Activated CD8-positive, alpha-beta memory T cell treated with anti-CD3 and anti-CD28 coated beads, Interleukin-2, amount 50 U/mL, for 4 hours (primary cell): ENCODE measurements around the gene COL1A1.

Experiments used
- DNase-seq: peaks from one replicate; pipeline ENCODE4 v3.0.0-alpha.2; 2020

Gene COL1A1

GRCh38 chr17:50213026-50214022 is 11.9 kb upstream of the COL1A1 start:
- DNase-seq: no peak

GRCh38 chr17:50212121-50212843 is 10.9 kb upstream of the COL1A1 start:
- no peak for DNase-seq

GRCh38 chr17:50211249-50212120 is 10.1 kb upstream of the COL1A1 start:
- no peak for DNase-seq

GRCh38 chr17:50210240-50211225 is 9.1 kb upstream of the COL1A1 start:
- DNase-seq: no peak

GRCh38 chr17:50209472-50210239 is 8.2 kb upstream of the COL1A1 start:
- no peak for DNase-seq

GRCh38 chr17:50209133-50209471 is 7.7 kb upstream of the COL1A1 start:
- DNase-seq: no peak

- no peak for DNase-seq
Observed at GRCh38 chr17:50208611-50209061, 7.2 kb upstream of the COL1A1 start.

- no peak for DNase-seq
Observed at GRCh38 chr17:50207792-50208567, 6.5 kb upstream of the COL1A1 start.

- DNase-seq: no peak
Observed at GRCh38 chr17:50207315-50207714, 5.9 kb upstream of the COL1A1 start.

GRCh38 chr17:50206604-50207293 is 5.3 kb upstream of the COL1A1 start:
- no peak for DNase-seq

GRCh38 chr17:50205963-50206505 is 4.6 kb upstream of the COL1A1 start:
- no peak for DNase-seq

- DNase-seq: no peak
Observed at GRCh38 chr17:50205111-50205962, 3.9 kb upstream of the COL1A1 start.

- DNase-seq: no peak
Observed at GRCh38 chr17:50204431-50204830, 3.0 kb upstream of the COL1A1 start.

GRCh38 chr17:50203604-50204345 is 2.3 kb upstream of the COL1A1 start:
- no peak for DNase-seq

- DNase-seq: no peak
Observed at GRCh38 chr17:50203086-50203485, 1.7 kb upstream of the COL1A1 start.

- DNase-seq: peak; percentile 81
Observed at GRCh38 chr17:50200457-50201275, 765 bp downstream of the COL1A1 start.
